ENCODE data around the gene FGD1. TPM values are rescaled to one million over a fixed set of nuclear protein-coding genes. Genes with fewer than 3 reads are reported as not detected.

Gene FGD1
- total RNA-seq, 3 donors from 2014 or later: 2.0 to 8.1 (median 3.5) TPM

DNA sequence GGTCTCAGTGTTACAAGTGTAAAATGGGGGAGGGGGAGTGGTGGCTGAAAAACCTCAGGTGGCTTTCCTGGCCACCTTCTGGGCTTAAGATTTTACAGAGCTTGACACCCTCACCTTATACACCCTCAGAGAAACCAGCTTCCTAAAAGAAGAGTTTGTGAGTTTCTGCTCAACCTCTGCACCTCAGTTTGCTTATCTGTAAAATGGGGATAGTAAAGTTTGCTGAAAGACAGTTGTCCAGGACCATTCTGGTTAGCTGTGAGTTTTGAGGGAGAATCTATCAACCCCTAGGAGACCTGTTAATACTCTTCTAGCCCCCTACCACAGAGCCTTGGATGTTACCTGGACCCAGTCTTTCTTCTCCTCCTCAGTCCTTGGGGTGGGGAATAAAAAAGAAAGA lies 46.1 kb downstream of the FGD1 start:
- intact Hi-C loops (cut with DNase I, micrococcal nuclease): no loop called here
- Histone ChIP-seq H3K4me1 (ENCODE audit: low read depth) (no peaks in the 10 kb centered on the region), H3K36me3 (ENCODE audit: low read depth) (no peaks in the 10 kb centered on the region), H3K4me3 (no peak overlapping the region), H3K9me3 (no peaks in the 10 kb centered on the region)
- DNase-seq (no peak), ATAC-seq (no peak)
- TF ChIP-seq, protein P1, sequence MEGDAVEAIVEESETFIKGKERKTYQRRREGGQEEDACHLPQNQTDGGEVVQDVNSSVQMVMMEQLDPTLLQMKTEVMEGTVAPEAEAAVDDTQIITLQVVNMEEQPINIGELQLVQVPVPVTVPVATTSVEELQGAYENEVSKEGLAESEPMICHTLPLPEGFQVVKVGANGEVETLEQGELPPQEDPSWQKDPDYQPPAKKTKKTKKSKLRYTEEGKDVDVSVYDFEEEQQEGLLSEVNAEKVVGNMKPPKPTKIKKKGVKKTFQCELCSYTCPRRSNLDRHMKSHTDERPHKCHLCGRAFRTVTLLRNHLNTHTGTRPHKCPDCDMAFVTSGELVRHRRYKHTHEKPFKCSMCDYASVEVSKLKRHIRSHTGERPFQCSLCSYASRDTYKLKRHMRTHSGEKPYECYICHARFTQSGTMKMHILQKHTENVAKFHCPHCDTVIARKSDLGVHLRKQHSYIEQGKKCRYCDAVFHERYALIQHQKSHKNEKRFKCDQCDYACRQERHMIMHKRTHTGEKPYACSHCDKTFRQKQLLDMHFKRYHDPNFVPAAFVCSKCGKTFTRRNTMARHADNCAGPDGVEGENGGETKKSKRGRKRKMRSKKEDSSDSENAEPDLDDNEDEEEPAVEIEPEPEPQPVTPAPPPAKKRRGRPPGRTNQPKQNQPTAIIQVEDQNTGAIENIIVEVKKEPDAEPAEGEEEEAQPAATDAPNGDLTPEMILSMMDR (IDR thresholded peaks at IDR 0.05): no peak

DNA sequence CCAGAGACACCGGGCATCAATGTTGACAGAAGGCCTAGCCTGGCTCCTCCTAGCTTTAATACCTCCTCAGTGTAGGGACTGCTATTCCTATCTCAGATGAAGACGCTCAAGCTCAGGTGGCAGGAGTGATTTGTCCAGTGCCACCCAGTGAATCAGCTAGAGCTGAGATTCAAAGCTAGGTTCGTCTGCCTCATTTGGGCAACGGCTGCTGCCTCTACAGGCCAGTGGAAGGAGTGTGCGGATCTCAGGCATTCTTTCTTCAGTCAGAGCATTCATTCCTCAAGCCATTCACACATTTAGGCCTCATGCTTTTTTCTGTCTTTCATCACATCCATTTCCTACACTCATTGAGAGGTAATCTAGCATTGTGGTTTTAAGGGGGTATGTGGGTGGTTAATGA lies 48.6 kb downstream of the FGD1 start:
- TF ChIP-seq, protein P1 (IDR thresholded peaks at IDR 0.05): no peak
- DNase-seq: no peak
- Histone ChIP-seq H3K9me3 (no peaks in the 10 kb centered on the region), H3K4me1 (ENCODE audit: low read depth) (no peaks in the 10 kb centered on the region), H3K36me3 (ENCODE audit: low read depth) (no peaks in the 10 kb centered on the region), H3K4me3 (no peak overlapping the region)
- intact Hi-C loops (cut with DNase I, micrococcal nuclease): no loop called here
- ATAC-seq: no peak

DNA sequence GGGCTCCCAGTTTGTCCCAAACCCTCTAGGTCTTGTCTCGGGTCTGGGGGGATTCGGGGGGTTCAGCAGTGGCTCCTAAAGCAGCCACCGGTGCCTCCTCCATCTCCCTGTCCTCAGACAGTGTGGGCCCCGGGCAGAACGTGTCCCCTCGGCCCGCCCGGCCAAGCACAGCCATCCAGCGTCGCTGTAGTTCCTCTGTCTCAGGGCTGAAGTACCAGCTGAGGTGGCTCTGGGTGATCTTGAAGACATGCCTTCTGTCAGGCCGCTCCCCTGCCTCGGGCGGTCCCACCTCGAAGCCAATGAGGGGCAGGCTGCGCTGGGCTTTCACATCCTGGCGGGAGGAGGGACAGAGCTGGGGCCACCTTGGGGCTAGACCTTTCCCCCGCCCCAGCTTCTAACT lies 50.0 kb downstream of the FGD1 start:
- H3K9me3 ChIP-seq: no peaks in the 10 kb centered on the region
- DNase-seq: no peak
- no peaks in the 10 kb centered on the region for H3K36me3 ChIP-seq (ENCODE audit: low read depth)
- H3K4me3 ChIP-seq: no peak overlapping the region
- TF ChIP-seq, protein P1 (IDR thresholded peaks at IDR 0.05): no peak
- ATAC-seq: no peak
- intact Hi-C loops (cut with DNase I, micrococcal nuclease): no loop called here
- peaks cover 4% of the 10 kb centered on the region for H3K4me1 ChIP-seq (ENCODE audit: low read depth)

DNA sequence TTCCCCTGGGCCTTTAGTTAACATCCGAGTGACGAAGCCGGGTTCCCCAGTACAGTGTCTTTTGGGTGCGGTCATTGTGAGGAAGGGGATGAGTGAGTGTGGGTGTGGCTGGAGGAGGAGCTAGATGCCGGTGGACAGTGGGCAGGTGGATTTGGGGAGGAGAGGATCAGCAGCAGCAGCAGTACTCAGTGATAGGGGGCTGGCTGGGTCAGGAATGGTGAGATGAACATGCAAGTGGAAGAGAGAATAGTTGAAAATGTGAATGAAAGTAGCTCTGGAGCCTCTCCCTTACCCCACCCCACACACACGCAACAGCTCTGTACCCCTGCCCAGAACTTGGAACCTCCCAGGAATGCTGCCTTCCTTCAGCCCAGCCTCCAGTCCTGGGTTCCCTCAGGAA lies 51.3 kb downstream of the FGD1 start:
- TF ChIP-seq, protein P1 (IDR thresholded peaks at IDR 0.05): no peak
- Histone ChIP-seq H3K4me3 (no peak overlapping the region), H3K9me3 (no peaks in the 10 kb centered on the region), H3K36me3 (ENCODE audit: low read depth) (no peaks in the 10 kb centered on the region), H3K4me1 (ENCODE audit: low read depth) (peaks cover 4% of the 10 kb centered on the region)
- DNase-seq (no peak), ATAC-seq (no peak)
- intact Hi-C loops (cut with DNase I, micrococcal nuclease): no loop called here

DNA sequence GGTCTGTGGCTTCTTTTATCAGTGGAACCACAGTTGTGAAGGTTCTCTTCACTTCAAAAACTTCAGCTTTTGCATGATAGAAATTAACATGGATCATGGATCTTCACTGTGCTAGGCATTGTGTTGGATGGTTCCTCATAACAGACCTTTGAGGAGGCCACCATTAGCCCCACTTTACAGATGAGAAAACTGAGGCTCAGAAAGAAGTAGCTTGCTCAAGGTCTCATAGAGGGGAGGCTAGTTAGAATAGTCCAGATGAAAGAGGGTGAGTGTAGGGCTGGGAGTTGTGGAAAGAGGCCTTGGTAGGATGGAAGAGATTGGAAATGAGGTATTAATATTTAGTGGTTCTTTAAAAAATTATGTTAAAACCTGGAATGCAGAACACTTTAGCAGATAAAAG lies 53.2 kb downstream of the FGD1 start:
- no peak for DNase-seq
- no peaks in the 10 kb centered on the region for H3K36me3 ChIP-seq (ENCODE audit: low read depth)
- intact Hi-C loops (cut with DNase I, micrococcal nuclease): no loop called here
- H3K4me3 ChIP-seq: no peak overlapping the region
- H3K9me3 ChIP-seq: no peaks in the 10 kb centered on the region
- peaks cover 4% of the 10 kb centered on the region for H3K4me1 ChIP-seq (ENCODE audit: low read depth)
- ATAC-seq: no peak
- TF ChIP-seq, protein P1 (IDR thresholded peaks at IDR 0.05): no peak
